ENCODE data around the gene XRCC4.
"Not testable (repeated sequence)": the region's sequence is repeated elsewhere in the genome, so short reads cannot be mapped to it uniquely, and the experiment has no call there.

Gene XRCC4

DNA sequence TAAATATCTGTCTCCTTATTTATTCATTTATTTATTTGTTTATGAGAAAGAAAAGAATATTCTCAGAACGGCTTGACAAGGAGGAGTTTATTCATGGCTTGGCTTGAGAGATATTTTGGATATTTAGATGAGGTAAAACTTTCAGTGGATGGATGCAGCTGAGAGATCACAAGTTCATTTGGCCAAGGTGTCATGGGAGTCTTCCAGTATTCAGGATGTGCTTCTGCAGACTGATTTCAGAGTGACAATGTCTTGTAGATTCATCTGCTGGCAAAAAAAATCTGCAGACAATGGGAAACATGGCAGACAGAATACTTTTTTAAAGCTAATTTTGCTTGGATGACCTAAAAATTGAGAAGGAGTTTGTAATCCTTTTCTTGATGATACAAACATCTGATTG lies 38.5 kb downstream of the XRCC4 start:
- Mint-ChIP-seq H3K36me3 (peaks cover 38 to 54% of the 10 kb centered on the region in 2 donors), H3K4me3 (no peak overlapping the region), H3K27ac (no peak overlapping the region), H3K27me3 (no peaks in the 10 kb centered on the region), H3K4me1 (no peaks in the 10 kb centered on the region), H3K9me3 (peaks cover 7 to 17% of the 10 kb centered on the region in 2 donors)
- DNase-seq, result no peak
- no peak for ATAC-seq (replicated peaks)

DNA sequence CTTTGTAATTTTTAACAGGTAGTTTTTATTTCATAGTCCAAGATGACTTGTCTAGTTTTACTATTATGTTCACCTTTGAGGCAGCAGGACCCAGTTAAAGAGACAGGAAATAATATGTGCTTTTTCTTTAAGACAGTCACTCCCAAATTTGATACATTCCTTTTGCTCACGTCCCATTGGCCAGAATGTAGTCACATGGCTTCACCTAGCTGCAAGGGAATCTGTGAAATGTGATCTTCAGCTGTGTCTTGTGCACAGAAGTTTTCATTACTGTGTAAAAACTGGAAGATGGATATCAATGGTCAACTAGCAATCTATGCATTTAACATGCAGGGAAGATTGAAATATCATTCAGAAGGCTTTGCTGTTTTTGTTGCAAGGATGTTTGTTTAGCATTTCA lies 41.1 kb downstream of the XRCC4 start:
- H3K36me3 Mint-ChIP-seq, result peaks cover 28 to 40% of the 10 kb centered on the region in 2 donors
- DNase-seq (no peak), ATAC-seq (replicated peaks) (no peak)
- no peak overlapping the region for H3K4me3 Mint-ChIP-seq
- H3K27me3 Mint-ChIP-seq, result no peaks in the 10 kb centered on the region
- peaks cover 7 to 8% of the 10 kb centered on the region in 2 donors for H3K9me3 Mint-ChIP-seq
- no peak overlapping the region for H3K27ac Mint-ChIP-seq
- no peaks in the 10 kb centered on the region for H3K4me1 Mint-ChIP-seq

DNA sequence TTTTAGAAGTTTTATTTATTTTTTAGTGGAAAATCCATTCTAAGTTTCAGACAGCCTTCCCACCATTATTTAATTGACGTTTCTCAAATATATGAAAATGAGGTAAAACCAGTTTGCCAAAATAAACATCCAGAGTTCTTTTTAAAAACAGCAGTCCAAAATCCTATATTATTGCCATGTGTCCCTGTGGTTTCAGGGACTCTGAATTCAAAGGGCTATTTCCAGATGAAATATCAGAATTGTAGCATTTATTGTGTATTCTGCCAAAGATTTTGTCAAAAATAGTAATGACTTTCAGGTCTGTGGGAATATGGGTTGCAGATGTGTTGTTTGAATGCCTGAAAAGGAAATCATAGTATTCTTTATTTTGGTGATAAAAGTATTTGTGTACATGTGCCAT lies 41.6 kb downstream of the XRCC4 start:
- Mint-ChIP-seq H3K27me3 (no peaks in the 10 kb centered on the region), H3K27ac (no peak overlapping the region), H3K4me1 (no peaks in the 10 kb centered on the region), H3K36me3 (peaks cover 23 to 35% of the 10 kb centered on the region in 2 donors), H3K4me3 (no peak overlapping the region), H3K9me3 (peaks cover 7 to 8% of the 10 kb centered on the region in 2 donors)
- ATAC-seq (replicated peaks) (no peak), DNase-seq (no peak)

GRCh38 chr5:83124593-83124992 lies 47.2 kb downstream of the XRCC4 start:
- no peaks in the 10 kb centered on the region for H3K4me1 Mint-ChIP-seq
- peaks cover 4 to 15% of the 10 kb centered on the region in 2 donors for H3K9me3 Mint-ChIP-seq
- no peaks in the 10 kb centered on the region for H3K27me3 Mint-ChIP-seq
- H3K27ac Mint-ChIP-seq, result no peak overlapping the region
- H3K36me3 Mint-ChIP-seq, result peaks cover 12 to 31% of the 10 kb centered on the region in 2 donors
- no peak for ATAC-seq (replicated peaks)
- DNase-seq, result no peak
- no peak overlapping the region for H3K4me3 Mint-ChIP-seq

- Mint-ChIP-seq H3K9me3 (peaks cover 4 to 19% of the 10 kb centered on the region in 2 donors), H3K4me3 (no peak overlapping the region), H3K27me3 (no peaks in the 10 kb centered on the region), H3K36me3 (peaks cover 19 to 33% of the 10 kb centered on the region in 2 donors), H3K4me1 (no peaks in the 10 kb centered on the region), H3K27ac (no peak overlapping the region)
- ATAC-seq (replicated peaks), result no peak
- DNase-seq, result no peak
These were observed 48.2 kb downstream of the XRCC4 start for GRCh38 chr5:83125560-83125959.

DNA sequence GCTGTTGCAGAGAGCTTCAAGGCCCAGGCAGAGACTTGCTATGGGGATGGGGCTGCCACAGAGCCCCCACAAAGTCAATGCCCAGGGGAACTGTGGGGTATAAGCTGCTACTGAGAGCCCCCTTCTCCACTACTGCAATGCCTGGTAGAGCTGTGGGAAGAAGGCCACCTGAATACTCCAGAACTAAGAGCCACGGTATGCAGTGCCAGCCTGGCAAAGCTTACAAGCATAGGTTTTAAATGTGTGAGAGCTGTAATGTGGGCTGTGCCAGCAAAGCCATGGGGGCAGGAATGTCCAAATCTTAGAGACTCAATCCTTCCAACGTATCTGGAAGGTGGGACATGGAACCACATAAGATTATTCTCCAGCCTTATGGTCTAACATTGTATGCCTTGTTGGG lies 49.2 kb downstream of the XRCC4 start:
- H3K9me3 Mint-ChIP-seq, result peaks cover 4 to 23% of the 10 kb centered on the region in 2 donors

GRCh38 chr5:83133797-83134196 lies 56.5 kb downstream of the XRCC4 start:
- H3K27me3 Mint-ChIP-seq, result no peaks in the 10 kb centered on the region
- no peak overlapping the region for H3K4me3 Mint-ChIP-seq
- H3K27ac Mint-ChIP-seq, result no peak overlapping the region
- H3K36me3 Mint-ChIP-seq, result peaks cover 50 to 51% of the 10 kb centered on the region in 2 donors
- H3K9me3 Mint-ChIP-seq, result peaks cover 10 to 16% of the 10 kb centered on the region in 2 donors
- DNase-seq, result no peak
- no peaks in the 10 kb centered on the region for H3K4me1 Mint-ChIP-seq
- no peak for ATAC-seq (replicated peaks)

More for the DNA sequence above, 49.2 kb downstream of the XRCC4 start:
- H3K4me1 Mint-ChIP-seq, result no peaks in the 10 kb centered on the region
- H3K36me3 Mint-ChIP-seq, result peaks cover 23 to 39% of the 10 kb centered on the region in 2 donors
- no peaks in the 10 kb centered on the region for H3K27me3 Mint-ChIP-seq
- no peak for ATAC-seq (replicated peaks)
- no peak overlapping the region for H3K4me3 Mint-ChIP-seq
- H3K27ac Mint-ChIP-seq, result no peak overlapping the region
- DNase-seq, result no peak

GRCh38 chr5:83142526-83142925 lies 65.2 kb downstream of the XRCC4 start:
- H3K27ac Mint-ChIP-seq, result no peak overlapping the region
- no peak for ATAC-seq (replicated peaks)
- H3K9me3 Mint-ChIP-seq, result peaks cover 0 to 3% of the 10 kb centered on the region in 2 donors
- no peaks in the 10 kb centered on the region for H3K4me1 Mint-ChIP-seq
- no peak overlapping the region for H3K4me3 Mint-ChIP-seq
- no peaks in the 10 kb centered on the region for H3K27me3 Mint-ChIP-seq
- H3K36me3 Mint-ChIP-seq, result peaks cover 6 to 26% of the 10 kb centered on the region in 2 donors
- DNase-seq, result no peak

DNA sequence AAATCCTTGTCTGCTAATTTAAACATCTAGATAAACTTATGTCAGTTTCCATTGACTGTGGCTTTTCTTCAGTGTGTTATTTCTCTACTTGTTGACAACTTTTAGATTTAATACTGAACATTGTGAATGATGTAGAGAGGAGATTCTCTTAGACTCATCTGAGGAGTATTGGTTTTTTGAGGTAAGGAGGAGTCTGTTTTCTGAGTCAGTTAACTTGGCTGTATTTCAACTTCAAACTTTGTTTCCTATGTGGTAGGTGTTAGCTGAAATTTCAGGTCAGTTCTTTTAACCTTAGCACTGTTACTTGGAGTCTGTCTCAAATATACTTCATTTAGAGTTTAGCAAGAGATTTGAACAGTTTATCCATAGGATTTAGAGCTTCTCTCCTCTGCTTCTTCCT lies 67.9 kb downstream of the XRCC4 start:
- H3K4me1 Mint-ChIP-seq, result no peaks in the 10 kb centered on the region
- H3K9me3 Mint-ChIP-seq, result peaks cover 0 to 3% of the 10 kb centered on the region in 2 donors
- DNase-seq, result no peak

DNA sequence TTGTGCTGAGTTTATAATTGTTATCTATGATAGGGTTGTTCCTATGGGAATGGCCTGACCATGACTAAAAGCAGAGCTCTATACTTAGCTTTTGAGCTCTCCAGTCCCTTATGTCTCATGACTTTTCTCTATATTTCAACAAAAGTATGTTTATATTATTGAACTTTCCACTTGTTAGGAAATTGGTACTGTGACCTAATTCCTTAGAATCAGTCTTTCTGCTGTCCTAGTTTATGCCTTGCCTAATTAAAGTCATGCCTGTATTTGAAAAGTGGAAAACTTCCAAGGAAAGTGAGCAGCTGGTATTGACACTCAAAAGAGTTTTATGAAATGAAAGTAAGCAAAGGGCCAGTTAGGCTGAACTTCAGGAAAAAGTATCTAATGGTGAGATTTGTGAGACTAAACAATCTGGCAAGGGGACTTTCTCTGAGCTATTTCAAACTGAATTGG lies 68.6 kb downstream of the XRCC4 start:
- Mint-ChIP-seq H3K4me1 (no peaks in the 10 kb centered on the region), H3K4me3 (no peak overlapping the region), H3K27ac (no peak overlapping the region), H3K36me3 (peaks cover under 1 to 23% of the 10 kb centered on the region in 2 donors), H3K9me3 (peaks cover 0 to 3% of the 10 kb centered on the region in 2 donors), H3K27me3 (no peaks in the 10 kb centered on the region)
- no peak for ATAC-seq (replicated peaks)
- DNase-seq, result no peak

More for the DNA sequence above, 67.9 kb downstream of the XRCC4 start:
- Mint-ChIP-seq H3K36me3 (peaks cover 4 to 26% of the 10 kb centered on the region in 2 donors), H3K27ac (no peak overlapping the region), H3K4me3 (no peak overlapping the region), H3K27me3 (no peaks in the 10 kb centered on the region)
- ATAC-seq (replicated peaks), result no peak

GRCh38 chr5:83146441-83146840 lies 69.1 kb downstream of the XRCC4 start:
- H3K27me3 Mint-ChIP-seq, result no peaks in the 10 kb centered on the region
- ATAC-seq (replicated peaks) (no peak), DNase-seq (no peak)
- H3K27ac Mint-ChIP-seq, result no peak overlapping the region
- peaks cover 0 to 17% of the 10 kb centered on the region in 2 donors for H3K36me3 Mint-ChIP-seq
- no peaks in the 10 kb centered on the region for H3K4me1 Mint-ChIP-seq
- no peak overlapping the region for H3K4me3 Mint-ChIP-seq
- H3K9me3 Mint-ChIP-seq, result peaks cover 0 to 3% of the 10 kb centered on the region in 2 donors

GRCh38 chr5:83147593-83147992 lies 70.2 kb downstream of the XRCC4 start:
- Mint-ChIP-seq H3K36me3 (peaks cover 0 to 15% of the 10 kb centered on the region in 2 donors), H3K4me3 (no peak overlapping the region), H3K27ac (no peak overlapping the region), H3K27me3 (no peaks in the 10 kb centered on the region), H3K9me3 (peaks cover 0 to 3% of the 10 kb centered on the region in 2 donors), H3K4me1 (no peaks in the 10 kb centered on the region)
- ATAC-seq (replicated peaks) (no peak), DNase-seq (no peak)

DNA sequence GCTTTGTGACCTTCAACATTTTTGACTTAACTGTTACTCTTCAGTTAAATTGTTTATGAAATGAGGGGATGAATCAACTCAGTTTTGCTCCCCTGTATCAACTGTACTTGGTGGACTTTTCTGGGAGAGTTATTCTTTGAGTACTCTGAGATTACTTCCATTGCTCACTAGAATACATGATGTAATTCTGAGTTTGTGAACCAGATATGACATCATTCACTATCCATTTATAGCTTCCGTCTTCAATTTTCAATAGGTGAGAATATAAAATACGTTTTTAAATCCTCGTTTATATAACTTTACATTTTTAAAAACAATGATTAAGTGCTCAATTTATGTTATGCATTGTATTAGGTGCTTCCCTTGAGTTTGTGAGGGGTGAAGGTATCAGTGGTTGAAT lies 71.0 kb downstream of the XRCC4 start:
- no peaks in the 10 kb centered on the region for H3K27me3 Mint-ChIP-seq
- no peak for DNase-seq
- peaks cover 0 to 15% of the 10 kb centered on the region in 2 donors for H3K36me3 Mint-ChIP-seq
- H3K27ac Mint-ChIP-seq, result no peak overlapping the region
- no peak for ATAC-seq (replicated peaks)
- H3K9me3 Mint-ChIP-seq, result peaks cover 0 to 3% of the 10 kb centered on the region in 2 donors
- no peak overlapping the region for H3K4me3 Mint-ChIP-seq
- H3K4me1 Mint-ChIP-seq, result no peaks in the 10 kb centered on the region

- Mint-ChIP-seq H3K4me3 (no peak overlapping the region), H3K4me1 (no peaks in the 10 kb centered on the region), H3K9me3 (no peaks in the 10 kb centered on the region), H3K27ac (no peak overlapping the region), H3K27me3 (no peaks in the 10 kb centered on the region), H3K36me3 (peaks cover 0 to 4% of the 10 kb centered on the region in 2 donors)
- DNase-seq (no peak), ATAC-seq (replicated peaks) (no peak)
These were observed 72.3 kb downstream of the XRCC4 start for GRCh38 chr5:83149671-83150070.

GRCh38 chr5:83151821-83152220 lies 74.5 kb downstream of the XRCC4 start:
- Mint-ChIP-seq H3K27me3 (no peaks in the 10 kb centered on the region), H3K4me1 (no peaks in the 10 kb centered on the region), H3K4me3 (no peak overlapping the region), H3K27ac (no peak overlapping the region), H3K36me3 (peaks cover 0 to 4% of the 10 kb centered on the region in 2 donors), H3K9me3 (no peaks in the 10 kb centered on the region)
- ATAC-seq (replicated peaks), result no peak
- DNase-seq, result no peak

DNA sequence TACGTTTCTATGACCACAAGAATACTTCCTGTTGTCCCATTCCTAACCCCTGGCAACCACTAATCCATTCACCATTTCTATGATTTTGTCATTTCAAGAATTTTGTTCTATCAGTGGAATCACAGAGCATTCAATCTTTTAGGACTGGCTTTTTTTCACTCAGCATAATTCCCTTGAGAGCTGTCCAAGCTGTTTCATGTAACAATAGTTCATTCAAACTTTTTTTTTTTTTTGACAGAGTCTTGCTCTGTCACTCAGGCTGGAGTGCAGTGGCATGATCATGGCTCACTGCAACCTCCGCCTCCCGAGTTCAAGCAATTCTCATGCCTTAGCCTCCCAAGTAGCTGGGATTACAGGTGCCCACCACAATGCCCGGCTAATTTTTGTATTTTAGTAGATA lies 75.6 kb downstream of the XRCC4 start:
- H3K27me3 Mint-ChIP-seq; DNase-seq; H3K4me3 Mint-ChIP-seq; ATAC-seq (replicated peaks); H3K27ac Mint-ChIP-seq; H3K9me3 Mint-ChIP-seq; H3K4me1 Mint-ChIP-seq; H3K36me3 Mint-ChIP-seq: not testable (repeated sequence)

Measured in stimulated activated naive B cell treated with anti-CD40 and anti-IgM and Interleukin-4, amounts not matched to agents 10 μg/mL and 1 μg/mL and 100 μg/mL, for 72 hours (primary cell).